HG03520 (cell line): ENCODE measurements around the gene LENG9.
"Not testable (repeated sequence)": the region's sequence is repeated elsewhere in the genome, so short reads cannot be mapped to it uniquely, and the experiment has no call there.

Experiments
- ATAC-seq: cut with Tn5 transposase; IDR thresholded peaks from one replicate; pipeline ENCODE4 v1.9.1; 2021; ENCODE audit warnings: mild to moderate bottlenecking, moderate library complexity; ENCODE audit not compliant: unreplicated experiment

The LENG9 gene

DNA sequence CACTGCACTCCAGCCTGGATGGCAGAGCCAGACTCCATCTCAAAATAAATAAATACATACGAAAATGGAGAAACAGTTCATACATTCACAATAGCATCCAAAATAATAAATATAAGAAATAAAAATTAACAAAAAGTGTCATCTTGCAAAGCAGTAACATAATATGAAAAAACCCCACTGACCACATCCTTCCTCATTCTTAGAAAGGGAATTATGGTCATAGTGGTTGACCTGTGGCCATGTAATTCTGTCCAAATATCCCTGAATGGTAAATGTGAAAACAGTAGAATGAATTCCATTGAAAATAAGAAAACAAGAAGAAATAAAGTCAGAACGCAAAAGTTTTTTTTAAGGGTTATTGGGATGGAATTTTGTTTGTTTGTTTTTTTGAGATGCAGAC lies 16.5 kb upstream of the LENG9 start:
- ATAC-seq: no peak

DNA sequence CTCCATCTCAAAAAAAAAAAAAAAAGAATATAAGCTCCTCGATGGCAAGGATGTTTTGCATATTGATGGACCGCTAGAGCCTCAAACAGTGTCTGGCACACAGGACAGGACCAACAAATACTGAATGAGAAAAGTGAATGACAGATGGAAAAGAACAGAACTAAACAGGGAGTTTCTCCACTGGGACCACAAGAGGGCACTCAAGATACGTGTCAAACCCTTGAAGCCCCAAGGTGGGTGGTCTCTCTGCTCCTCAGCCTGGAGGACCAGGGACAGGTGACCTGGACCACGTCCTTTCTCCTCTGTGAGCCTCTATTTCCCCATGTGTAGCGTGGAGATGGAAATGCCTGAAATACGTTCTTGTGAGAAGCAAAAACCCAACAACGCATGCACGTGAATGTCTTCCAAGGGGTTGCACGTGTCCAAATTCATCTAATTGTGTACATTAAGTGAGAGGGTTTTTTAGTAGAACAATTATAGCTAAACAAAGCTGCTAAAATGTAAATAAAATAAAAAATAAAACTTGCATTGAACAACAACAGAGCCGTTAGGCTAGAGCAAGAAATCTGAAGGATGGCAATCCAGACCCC lies 15.2 kb upstream of the LENG9 start:
- ATAC-seq: no peak

DNA sequence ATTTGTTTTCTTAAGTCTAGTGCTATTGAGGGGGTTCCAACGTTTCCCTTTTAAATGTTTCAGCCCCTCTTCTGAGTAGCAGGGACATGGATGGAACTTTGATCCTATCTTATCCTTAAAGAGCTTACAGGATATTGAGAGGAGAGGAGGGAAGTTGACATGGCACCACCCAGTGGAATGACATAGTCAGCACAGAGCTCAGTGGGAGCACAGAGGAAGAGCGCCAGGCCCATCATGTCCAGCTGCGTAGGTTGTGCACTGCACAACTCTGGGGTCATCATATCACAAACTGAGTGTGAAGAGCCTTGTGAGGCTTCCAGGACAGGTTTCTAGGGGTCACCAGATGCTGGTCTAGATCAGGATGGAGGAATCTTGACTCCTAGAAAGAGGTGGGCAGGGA lies 14.1 kb upstream of the LENG9 start:
- no peak for ATAC-seq

DNA sequence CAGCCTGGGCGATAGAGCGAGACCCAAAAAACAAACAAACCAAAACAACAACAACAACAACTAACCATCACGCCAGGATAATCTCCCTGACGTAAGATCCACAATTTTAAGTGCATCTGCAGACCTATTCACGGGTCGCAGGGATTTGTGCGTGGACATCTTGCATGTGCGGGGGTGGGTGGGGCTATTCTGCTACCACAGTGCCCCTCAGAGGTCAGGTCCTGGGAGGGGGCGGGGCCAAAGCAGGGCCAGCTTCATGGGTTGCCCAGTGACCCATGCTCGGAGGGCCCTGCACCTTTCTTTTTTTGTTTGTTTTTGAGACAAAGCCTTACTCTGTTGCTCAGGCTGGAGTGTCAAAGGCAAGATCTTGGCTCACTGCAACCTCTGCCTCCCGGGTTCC lies 12.1 kb upstream of the LENG9 start:
- ATAC-seq: no peak

DNA sequence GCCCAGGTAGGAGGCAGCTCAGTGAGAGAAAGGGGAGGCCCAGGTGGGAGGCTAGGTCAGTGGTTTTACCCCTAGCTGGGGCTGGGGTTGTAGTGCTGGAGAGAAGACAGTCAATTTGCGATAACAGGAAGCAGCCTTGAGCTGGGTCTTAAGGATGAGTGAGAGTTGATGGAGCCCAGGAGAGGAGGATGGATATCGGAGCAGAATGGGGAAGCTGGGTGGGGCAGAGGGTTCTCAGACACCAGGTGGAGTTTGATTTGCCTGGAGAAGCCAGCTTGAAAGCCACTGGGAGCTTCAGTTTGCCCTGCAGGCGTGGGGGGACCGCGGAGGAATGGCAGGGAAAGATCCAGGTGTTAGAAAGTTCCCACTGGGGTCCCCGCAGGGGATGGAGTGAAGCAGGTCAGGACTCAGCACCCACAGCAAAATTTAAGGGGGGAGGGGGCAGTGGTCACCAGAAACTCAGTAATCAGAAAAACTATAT lies 10.4 kb upstream of the LENG9 start:
- no peak for ATAC-seq

DNA sequence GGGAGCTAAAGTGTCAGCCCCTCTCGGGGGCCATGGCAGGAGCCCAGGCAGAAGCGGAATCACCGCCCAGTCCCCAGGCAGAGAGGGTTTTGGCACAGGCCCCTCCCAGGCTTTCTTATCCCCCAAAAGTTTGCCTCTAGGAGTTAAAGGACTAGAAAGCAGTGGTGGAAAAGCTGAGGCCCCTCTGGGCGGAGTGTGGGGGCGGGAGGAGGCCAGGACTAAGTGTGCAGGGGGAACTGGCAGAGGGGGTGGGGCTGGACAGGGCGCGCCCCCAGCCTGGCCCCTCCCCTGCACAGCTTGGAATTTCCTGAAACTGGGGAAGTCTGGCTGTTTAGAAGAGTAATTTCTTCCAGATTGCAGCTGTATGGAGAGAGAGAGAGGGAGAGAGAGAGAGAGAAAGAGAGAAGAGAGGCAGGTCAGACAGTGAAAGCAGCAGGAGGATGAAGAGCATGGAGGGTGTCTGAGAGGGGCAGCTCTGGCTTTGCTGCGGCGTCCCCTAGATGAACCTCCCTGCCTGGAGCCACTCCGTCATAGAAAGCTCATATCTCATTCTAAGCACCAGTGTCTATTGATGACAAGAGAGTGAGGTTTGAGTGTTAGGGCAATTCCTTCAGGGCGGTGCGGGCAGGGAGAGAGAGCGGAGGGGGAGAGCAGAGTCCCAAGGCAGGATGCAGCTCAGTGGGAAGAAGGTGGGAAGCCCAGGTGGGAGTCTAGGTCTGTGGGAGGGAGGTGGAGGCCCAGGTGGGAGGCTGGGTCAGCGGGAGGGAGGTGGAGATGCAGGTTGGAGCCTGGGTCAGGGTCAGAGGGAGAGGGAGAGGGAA lies 9.7 kb upstream of the LENG9 start, which contains the start of gene CDC42EP5:
CDC42EP5 (minus strand) TSS at position 226 of the 821 bp plus-strand sequence. CDS start 7,749 bp downstream, outside the sequence.
- ATAC-seq: no peak

DNA sequence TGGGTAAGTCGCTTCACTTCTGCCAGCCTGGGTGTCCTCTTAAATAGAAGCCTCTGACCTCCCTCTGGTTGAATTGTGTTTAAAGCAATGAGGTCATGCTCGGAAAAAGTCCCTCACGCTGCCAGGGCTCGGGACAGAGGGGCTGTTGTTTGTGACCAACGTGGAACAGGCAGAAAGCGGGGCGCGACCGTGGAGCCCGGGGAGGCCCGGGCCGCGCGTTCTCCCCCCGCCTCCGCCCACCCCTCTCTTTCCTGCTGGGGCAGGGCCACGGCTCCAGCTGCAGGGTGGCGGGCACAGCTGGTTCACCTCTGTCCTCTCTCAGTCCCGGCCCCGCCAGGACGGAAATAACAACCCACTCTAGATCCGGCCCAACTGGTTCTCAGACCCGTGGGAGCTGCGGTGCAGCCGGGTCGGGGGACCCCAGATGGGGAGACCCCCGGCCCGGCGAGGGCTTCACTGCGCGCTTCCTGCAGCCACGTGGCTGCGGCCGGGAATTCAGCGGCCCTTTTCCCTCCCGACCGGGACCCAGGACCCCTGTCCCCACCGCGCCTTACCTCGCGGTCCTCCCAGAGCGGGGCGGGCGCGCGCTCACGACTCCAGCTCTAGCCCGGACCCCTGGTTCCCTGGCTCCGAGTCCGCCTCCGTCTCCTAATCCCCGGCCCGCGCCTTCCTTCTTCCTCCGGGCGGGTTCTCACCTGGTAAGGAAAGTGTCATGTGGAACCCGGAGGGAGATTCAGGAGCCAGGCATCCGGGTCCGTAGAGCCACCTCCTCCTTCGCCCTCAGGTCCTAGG lies 7.6 kb upstream of the LENG9 start:
- ATAC-seq: no peak

DNA sequence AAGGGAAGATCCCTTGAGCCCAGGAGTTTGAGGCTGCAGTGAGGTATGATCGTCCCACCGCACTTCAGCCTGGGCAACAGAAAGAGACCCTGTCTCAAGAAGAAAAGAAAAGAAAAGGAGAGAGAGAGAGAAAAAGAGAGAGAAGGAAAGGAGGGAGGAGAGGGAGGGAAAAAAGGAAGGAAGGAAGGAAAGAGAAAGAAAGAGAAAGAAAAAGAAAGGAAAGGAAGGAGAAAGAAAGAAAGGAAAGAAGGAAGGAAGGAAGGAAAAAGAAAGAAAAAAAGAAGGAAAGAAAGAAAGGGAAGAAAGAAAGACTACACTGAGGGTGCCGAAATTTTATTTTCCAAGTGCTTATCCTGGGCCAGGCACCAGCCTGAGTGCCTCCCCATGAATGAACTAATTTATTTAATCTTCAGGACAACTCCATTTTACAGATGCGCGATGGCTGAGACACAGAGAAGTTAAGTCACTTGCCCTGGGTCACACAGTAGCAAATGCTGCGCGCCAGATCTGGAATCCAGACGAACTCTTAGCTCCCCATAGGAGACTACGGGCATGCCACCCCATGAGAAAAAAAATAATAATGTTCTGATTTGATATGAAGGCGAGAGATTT lies 6.8 kb upstream of the LENG9 start:
- ATAC-seq: no peak

DNA sequence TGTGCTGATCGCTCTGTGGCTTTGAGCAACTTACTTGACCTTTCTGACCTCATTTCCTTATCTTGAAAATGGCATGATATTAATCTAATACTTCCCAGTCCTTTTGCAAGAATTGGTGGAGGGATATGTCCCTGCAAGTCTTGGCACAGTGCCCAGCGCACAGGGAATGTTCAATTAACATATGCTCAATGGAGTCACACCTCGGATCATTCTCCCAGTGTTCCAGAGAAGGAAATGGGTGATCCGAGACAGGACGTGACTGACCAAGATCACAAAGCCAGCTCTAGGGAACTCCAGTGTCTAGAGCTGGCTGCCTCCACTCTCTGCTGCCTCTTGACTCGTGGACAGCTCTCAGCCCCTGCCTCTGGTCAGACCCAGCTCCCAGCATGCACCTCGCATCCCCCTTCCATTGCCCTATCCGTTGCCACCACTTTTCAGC lies 5.9 kb upstream of the LENG9 start:
- ATAC-seq: no peak

DNA sequence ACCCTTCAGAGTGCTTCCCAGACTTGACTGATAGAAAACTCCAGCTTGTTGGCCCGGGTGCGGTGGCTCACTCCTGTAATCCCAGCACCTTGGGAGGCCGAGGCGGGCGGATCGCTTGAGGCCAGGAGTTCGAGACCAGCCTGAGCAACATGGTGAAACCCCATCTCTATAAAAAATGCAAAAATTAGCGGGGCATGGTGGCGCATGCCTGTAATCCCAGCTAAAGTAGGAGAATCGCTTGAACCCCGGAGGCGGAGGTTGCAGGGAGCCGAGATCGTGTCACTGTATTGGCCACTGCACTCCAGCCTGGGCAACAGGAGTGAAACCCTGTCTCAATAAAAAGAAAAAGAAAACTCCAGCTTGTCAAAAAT lies 2.5 kb upstream of the LENG9 start:
- ATAC-seq: not testable (repeated sequence)

DNA sequence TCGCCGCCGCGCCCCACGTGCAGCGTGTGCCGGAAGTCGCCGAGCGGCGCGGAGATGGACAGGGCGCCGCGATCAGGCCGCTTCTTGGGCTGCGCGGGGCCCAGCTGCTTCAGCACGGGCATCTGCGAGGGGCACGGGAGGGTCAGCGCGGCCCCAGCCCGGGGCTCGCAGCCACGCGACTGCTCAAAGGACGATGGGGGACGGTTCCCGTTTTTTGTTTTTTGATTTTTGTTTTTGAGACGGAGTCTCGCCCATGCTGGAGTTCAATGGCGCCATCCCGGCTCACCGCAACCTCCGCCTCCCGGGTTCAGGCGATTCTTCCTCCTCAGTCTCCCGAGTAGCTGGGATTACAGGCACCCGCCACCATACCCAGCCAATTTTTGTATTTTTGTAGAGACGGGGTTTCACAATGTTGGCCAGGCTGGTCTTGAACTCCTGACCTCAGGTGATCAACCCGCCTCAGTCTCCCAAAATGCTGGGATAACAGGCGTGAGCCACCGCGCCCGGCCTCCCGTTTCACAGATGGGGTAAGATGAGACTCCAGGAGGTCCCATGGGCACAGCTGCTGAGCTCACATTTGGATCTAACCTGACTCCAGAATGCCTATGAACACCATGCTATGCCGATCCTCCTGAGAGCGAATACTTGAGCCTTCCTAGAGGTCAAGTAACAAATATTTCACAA lies 2.0 kb upstream of the LENG9 start:
- ATAC-seq: no peak

DNA sequence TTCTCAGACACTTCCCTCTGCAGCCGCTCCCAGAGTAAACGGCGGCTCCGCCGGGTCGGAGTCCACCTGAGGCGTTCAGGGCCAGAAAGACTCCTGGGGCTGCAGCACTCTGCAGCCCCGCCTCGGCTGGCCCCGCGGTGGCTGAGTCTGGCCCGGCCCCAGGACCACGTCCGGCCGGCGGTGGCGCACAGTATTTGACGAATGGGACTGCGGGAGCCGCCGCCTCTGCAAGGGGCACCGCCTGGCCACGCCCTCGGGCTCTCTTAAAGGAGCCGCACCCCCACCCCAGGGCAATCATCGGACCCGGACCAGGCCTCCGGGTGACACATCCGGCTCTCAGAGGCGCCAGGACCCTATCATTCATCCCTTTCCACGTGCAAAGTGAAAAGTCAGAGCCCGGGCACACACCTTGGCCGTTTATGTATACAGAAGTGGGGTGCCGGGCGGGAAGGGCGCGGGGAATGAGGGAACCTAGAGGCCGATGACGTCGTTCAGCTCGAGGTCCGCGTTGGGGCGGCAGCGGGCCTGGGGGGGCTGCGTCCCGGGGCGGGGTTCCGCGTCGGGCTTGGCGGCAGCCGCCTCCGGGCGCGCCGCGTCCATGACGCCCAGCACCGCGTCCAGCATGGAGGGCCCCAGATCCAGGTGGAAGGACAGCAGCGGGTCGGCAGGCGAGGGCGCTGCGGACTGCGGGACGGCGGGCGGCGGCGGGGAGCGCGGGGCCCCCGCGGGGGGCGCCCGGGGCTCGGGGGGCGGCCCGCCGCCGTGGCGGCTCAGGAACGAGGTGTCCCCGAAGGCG lies 1.2 kb upstream of the LENG9 start:
- peak; percentile 30 for ATAC-seq

DNA sequence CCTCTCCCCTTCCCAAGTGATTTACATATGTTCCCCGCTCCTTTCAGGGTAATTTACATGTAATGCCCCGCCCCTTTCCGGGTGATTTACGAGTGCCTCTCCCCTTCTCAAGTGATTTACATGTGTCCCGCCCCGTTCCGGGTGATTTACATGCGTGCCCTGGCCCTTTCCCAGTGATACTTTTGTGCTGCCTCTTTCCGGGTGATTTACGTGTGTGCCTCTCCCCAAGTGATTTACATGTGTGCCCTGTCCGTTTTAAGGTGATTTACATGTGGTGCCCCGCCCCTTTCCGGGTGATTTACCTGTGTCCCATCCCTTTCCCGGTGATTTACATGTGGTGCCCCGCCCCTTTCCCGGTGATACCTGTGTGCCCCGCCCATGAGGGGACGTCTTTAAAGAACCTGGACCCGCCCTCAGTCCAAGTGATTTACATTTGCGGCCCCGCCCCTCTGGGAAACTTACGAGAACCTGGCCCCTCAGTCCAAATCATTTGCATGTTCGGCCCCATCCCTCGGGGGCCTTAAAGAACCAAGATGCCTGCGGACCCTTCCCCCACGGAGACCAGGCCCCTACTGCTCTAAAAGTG lies 559 bp upstream of the LENG9 start:
- peak; percentile 38 for ATAC-seq

DNA sequence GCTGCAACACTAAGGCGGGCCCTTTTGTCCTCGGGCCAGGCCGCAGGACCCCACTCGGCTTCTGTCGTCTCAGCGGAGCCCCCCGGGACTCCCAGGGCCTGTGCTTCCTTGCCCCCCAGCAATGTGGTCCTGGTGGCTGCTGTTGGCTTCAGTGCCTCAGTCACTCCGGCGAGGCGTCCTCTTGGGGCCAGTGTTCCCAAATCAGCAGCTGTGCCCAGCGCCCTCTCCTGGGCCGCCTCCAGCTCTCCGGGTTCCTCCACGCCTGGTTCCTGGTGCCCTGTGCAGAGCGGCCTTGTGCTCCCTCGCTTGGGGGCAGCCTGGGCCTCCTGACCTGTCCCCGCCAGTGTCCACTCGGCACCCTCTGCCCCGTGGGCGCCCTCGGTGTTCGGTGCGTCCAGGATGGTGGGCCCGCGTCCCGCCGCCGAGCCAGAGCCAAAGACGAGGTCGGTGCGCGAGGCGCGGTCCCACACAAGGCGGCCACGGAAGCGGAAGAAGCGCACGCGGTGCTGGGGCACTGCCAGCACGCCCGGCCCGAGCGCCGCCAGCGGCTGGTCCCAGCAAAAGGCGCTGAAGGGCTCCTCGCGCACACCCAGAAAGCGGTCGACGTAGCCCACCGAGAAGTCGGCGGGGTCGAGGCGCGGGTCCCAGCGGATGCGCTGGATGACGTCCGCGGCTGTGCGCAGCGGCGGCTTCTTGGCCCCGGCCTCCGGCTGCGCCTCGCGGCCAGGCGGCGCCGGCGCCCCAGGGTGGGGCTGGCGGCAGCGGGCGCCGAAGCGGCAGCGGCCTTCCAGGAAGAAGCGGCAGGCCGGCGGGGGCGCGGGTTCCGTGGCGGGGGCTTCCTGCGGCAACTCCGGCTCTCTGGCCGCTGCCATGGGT lies 685 bp downstream of the LENG9 start:
- peak; percentile 6 for ATAC-seq

DNA sequence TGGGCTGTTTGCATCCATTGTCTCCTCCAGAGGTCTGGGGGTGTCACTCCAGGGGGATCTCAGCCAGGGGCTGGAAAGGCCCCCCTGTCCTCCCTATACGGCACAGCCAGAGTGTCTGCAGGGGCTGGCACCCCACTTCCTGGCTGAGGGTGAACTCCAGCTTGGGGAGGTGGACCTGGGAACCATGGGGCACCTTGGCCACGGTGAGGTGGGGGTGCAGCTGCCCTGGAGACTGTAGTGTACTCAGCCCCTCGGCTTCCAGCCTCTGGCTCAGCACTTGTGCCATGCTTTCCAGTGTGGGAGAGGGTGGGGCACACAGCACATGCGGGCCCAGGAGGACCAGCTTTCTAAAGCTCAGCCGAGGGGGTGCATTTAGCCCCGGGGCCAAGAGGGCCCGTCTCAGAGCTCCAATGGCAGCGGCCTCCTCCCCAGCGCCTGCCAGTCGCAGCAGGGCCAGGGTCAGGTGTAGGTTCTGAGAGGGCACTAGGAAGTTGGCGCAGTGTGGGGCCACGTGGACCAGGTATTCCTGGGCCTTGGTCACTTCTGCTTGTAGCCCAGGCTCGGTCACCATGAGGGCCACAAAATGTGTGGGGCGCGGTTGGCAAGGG lies 1.4 kb downstream of the LENG9 start:
- no peak for ATAC-seq

DNA sequence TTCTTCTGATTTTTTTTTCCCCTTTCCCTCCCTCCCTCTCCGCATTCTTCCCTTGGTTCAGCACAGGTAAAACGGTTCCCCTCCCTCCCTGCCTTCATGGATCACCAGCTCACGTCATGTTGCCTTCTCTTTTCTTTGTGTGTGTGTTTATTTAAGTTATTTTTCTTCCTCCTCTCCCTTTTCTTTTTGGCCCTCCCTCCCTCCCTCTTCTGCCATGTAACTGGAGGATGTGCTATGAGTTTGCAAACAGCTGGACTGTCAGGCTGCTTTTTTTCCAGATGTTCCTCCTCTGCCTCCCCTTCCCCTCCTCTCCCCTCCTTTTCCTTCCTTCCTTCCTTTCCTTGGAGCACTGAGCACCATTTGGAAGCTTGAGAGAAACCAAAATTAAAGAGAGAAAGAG lies 2.0 kb downstream of the LENG9 start:
- no peak for ATAC-seq

DNA sequence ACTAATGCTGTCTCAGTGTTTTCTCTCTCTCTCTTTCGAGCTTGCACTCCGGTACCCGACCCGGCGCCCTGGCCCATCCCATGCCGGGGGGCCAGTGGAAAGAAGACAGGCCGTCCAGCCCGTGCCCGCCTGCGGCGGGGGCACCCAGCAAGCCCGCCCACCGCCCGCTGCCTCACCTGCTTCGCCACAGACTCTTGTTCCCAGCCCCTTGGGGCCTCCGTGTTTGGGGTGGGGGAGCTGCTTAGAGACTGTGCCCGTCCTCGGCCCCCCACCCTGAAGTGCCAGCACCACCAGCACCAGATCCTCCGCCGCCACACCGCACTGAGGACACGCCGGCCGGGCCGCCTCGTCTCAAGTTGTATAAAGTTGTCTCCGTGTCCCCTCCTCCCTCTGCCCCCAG lies 2.4 kb downstream of the LENG9 start:
- ATAC-seq: no peak
